ENCODE measurements around the gene NRIP1. TPM values are rescaled to one million over a fixed set of nuclear protein-coding genes. Genes with fewer than 3 reads are reported as not detected.

The NRIP1 gene, protein sequence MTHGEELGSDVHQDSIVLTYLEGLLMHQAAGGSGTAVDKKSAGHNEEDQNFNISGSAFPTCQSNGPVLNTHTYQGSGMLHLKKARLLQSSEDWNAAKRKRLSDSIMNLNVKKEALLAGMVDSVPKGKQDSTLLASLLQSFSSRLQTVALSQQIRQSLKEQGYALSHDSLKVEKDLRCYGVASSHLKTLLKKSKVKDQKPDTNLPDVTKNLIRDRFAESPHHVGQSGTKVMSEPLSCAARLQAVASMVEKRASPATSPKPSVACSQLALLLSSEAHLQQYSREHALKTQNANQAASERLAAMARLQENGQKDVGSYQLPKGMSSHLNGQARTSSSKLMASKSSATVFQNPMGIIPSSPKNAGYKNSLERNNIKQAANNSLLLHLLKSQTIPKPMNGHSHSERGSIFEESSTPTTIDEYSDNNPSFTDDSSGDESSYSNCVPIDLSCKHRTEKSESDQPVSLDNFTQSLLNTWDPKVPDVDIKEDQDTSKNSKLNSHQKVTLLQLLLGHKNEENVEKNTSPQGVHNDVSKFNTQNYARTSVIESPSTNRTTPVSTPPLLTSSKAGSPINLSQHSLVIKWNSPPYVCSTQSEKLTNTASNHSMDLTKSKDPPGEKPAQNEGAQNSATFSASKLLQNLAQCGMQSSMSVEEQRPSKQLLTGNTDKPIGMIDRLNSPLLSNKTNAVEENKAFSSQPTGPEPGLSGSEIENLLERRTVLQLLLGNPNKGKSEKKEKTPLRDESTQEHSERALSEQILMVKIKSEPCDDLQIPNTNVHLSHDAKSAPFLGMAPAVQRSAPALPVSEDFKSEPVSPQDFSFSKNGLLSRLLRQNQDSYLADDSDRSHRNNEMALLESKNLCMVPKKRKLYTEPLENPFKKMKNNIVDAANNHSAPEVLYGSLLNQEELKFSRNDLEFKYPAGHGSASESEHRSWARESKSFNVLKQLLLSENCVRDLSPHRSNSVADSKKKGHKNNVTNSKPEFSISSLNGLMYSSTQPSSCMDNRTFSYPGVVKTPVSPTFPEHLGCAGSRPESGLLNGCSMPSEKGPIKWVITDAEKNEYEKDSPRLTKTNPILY (N-terminal part only)
- 69.4 and 76.0 TPM in 2 replicates for total RNA-seq (2014; rRNA removed; shearing (Covaris generic))

DNA sequence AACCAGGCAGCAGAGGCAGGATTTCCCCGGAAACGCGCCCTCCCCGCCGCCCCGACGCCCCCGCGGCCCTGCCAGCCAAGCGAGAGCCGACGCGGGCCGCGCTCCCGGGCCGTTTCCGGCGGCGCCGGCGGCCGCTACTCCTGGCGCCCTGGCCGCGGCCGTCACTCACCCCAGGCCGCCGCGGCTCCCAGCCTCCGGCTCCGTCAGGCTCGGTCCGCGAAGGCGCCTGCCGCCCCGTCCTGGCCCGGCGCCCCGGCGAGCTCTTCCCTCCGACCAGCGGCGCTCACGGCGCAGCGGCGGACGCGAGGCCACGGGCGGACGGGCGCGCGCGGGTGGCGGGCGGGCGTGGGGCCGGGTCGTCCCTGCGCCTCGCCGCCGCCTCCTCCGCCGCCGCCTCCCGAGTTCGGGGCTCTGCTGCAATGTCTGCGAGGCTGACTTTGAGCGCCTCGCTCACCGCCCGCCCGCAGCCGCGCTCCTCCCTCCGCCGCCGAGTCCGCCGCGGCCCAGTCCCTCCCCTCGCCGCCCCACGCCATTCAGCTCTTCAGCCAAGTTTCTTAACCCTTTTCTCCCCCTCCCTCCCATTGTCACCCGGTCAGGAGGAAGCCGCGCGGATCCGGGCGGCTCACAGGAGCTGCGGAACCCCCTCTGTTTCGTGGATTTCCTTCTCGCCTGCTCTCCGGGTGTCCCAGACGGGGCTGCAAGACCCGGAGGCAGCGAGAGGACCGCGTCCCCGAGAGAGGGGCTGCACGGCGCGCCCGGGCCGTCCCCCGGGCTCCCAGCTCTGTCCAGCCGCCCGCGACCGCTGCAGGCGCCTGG lies at the start of gene NRIP1:
TSS of gene NRIP1 (minus strand) at position 425 of the 816 bp plus-strand sequence. CDS start 96,808 bp downstream, outside the sequence.
- Histone ChIP-seq H3K4me1 (peaks cover 24% of the 10 kb centered on the region; the same call in 1 of the 2 replicates), H3K9me3 (replicated peaks) (no peaks in the 10 kb centered on the region), H3K27me3 (no peaks in the 10 kb centered on the region), H3K4me3 (peak within 1 kb of the TSS; percentile 99), H3K36me3 (no peaks in the 10 kb centered on the region; the same call in 1 of the 2 replicates), H3K27ac (peak within 1 kb of the TSS; percentile 93)
- peak; percentile 93 to 96 for DNase-seq

DNA sequence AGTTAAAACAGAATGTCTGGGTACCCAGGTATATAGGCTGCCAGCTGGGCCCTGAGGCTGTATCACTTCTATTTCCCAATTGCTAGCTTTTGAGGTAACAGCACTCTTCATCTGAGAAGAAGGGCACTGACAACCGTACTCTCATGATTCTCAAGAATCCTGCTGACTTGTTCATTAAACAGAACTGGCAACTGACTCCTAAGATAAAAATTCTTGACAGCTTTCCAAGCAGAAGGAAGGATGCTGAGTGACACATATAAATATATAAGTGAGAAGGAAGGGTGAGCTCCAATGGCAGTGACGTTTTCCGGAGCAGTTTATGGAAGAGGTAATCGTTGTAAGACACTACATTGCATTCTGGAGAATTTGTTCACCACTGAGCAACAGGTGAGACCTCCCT lies 48.1 kb upstream of the NRIP1 start:
- no peaks in the 10 kb centered on the region for H3K4me1 ChIP-seq
- H3K27ac ChIP-seq = no peak overlapping the region
- no peaks in the 10 kb centered on the region for H3K27me3 ChIP-seq
- no peaks in the 10 kb centered on the region for H3K36me3 ChIP-seq
- DNase-seq = no peak
- H3K9me3 ChIP-seq (replicated peaks) = no peaks in the 10 kb centered on the region
- no peak overlapping the region for H3K4me3 ChIP-seq

DNA sequence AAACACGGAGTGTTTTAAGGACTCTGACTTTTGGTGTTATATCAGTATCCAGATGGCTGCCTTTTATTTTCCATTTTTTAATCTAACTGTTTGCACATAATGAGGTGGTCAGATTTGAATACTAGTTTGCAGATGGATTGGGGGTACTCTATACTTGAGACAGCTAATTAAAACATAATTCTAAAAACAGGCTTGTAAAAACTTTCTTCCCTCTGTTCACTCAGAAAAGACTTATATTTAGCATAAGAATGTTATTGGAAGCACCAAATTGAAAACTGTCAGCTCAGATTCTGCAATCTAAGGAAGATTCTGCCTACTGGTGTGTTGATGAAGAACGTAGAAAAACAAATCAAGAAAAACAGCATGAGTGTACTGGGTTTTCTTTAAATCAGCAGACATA lies 44.0 kb upstream of the NRIP1 start:
- Histone ChIP-seq H3K27ac (no peak overlapping the region), H3K4me3 (no peak overlapping the region), H3K4me1 (no peaks in the 10 kb centered on the region), H3K27me3 (no peaks in the 10 kb centered on the region), H3K9me3 (replicated peaks) (no peaks in the 10 kb centered on the region), H3K36me3 (no peaks in the 10 kb centered on the region)
- DNase-seq = no peak

DNA sequence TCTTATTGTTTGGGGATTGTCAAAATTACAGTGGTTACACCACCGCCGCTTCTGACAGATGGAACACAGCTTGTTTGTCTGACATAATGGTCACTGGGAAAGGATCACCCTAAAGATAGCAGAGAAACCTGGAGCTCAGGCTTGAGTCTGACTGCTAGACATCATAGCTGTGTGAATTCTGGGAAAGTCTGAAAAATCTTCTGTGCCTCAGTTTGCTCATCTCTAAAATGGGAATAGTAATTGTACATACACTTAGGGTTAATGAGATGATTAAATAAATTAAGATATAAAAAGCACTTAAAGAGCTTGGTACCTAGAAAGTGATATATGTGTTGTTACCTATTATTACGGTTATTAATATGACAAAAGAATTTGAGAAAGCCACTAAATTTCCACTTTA lies 39.7 kb upstream of the NRIP1 start:
- Histone ChIP-seq H3K27ac (no peak overlapping the region), H3K4me3 (no peak overlapping the region), H3K36me3 (no peaks in the 10 kb centered on the region), H3K27me3 (no peaks in the 10 kb centered on the region), H3K4me1 (no peaks in the 10 kb centered on the region), H3K9me3 (replicated peaks) (no peaks in the 10 kb centered on the region)
- DNase-seq = no peak

DNA sequence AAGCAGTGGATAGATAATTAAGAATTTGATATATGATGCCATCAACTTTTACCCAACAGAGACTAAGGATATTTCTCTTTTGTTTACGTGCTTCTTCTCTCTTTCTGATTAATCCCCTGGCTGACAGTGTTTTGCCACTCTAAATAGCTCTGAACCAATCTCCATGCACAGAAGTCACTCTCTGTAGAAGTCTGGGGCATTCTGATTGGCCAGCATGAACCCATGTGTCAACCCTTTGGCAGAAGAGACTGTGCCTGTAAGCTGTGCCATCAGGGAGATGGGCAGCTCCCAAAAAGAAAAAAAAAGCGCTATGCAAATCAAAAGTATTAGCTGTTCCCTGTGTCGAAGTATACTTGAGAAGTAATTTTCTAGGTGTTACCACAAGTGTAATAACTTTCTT lies 34.1 kb upstream of the NRIP1 start:
- Histone ChIP-seq H3K9me3 (replicated peaks) (no peaks in the 10 kb centered on the region), H3K4me3 (no peak overlapping the region), H3K27me3 (no peaks in the 10 kb centered on the region), H3K4me1 (no peaks in the 10 kb centered on the region), H3K36me3 (no peaks in the 10 kb centered on the region), H3K27ac (no peak overlapping the region)
- DNase-seq = no peak

DNA sequence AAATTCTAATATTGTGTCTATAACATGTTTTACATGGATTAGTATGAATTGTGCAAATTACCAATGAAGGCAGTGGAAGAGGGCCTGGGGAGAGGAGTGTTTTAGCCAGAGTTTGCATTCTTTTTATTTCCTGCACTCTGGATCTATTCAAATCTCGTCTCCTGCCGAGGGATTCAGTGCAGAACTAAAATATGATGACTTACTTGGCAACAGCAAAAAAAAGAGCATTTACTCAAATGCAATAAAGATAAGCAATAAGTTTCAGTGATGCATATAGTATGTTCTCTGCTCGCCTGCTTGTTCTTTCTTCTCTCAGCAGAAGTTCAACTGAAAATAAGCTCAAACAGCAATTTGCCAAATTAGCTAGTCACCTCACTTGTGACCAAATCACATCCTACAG lies 33.4 kb upstream of the NRIP1 start:
- Histone ChIP-seq H3K4me3 (no peak overlapping the region), H3K27ac (no peak overlapping the region), H3K27me3 (no peaks in the 10 kb centered on the region), H3K9me3 (replicated peaks) (no peaks in the 10 kb centered on the region), H3K4me1 (no peaks in the 10 kb centered on the region), H3K36me3 (no peaks in the 10 kb centered on the region)
- no peak for DNase-seq

DNA sequence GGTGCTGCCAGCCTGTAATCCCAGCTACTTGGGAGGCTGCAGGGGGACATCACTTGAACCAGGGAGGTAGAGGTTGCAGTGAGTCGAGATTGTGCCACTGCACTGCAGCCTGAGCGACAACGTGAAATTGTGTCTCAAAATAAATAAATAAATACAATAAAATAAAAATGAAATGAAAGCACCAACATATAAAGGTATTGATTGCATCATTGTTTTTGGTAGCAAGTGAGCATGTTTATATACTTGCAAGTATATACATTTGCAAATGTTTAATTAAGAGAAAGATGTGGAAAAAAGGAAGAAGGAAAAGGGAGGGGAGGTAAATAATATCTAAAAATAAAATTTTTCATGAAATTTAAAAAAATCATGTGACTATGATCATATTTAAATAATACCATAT lies 32.8 kb upstream of the NRIP1 start:
- Histone ChIP-seq H3K9me3 (replicated peaks) (no peaks in the 10 kb centered on the region), H3K27ac (no peak overlapping the region), H3K4me1 (no peaks in the 10 kb centered on the region), H3K4me3 (no peak overlapping the region), H3K36me3 (no peaks in the 10 kb centered on the region), H3K27me3 (no peaks in the 10 kb centered on the region)
- no peak for DNase-seq

DNA sequence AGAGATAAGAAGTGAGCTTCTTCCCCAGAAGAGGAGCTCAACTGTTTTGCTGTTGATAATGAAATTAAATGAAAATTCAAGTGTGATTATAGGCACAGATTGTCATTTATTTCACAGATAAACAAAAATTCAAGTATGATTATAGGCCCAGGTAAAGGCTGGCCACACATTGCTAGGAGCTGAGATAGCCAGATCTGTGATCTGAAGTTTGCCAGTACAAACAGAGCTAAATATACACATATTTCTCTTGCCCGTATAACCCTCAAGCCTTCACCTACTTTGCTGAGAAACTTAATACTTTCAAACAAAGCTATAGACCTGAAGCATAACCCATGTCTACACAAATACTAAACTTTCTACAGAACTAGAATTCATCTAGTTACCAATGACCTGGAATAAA lies 31.3 kb upstream of the NRIP1 start:
- Histone ChIP-seq H3K27ac (no peak overlapping the region), H3K27me3 (no peaks in the 10 kb centered on the region), H3K36me3 (no peaks in the 10 kb centered on the region), H3K4me1 (no peaks in the 10 kb centered on the region), H3K4me3 (no peak overlapping the region), H3K9me3 (replicated peaks) (no peaks in the 10 kb centered on the region)
- DNase-seq = no peak

DNA sequence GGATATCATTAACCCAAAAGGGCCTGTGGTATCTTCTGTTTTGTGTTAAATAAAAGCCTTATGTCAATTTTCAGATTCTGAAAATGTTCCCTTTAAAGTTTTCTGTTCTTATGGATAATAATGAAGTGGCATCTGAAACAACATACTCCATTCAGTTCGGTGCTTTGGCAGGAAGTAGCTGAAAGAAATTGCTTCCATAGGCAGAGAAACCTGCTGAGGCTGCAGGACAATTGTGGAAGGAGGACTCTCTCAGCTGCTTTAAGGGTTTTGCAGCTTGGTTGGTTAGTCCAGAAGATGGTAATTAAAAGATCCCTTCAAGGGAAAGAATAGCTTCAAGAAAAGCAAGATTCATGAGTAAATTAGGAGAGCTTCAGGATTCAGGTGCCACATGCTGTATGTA lies 30.5 kb upstream of the NRIP1 start:
- Histone ChIP-seq H3K4me1 (no peaks in the 10 kb centered on the region), H3K27ac (no peak overlapping the region), H3K27me3 (no peaks in the 10 kb centered on the region), H3K36me3 (no peaks in the 10 kb centered on the region), H3K9me3 (replicated peaks) (no peaks in the 10 kb centered on the region), H3K4me3 (no peak overlapping the region)
- no peak for DNase-seq

DNA sequence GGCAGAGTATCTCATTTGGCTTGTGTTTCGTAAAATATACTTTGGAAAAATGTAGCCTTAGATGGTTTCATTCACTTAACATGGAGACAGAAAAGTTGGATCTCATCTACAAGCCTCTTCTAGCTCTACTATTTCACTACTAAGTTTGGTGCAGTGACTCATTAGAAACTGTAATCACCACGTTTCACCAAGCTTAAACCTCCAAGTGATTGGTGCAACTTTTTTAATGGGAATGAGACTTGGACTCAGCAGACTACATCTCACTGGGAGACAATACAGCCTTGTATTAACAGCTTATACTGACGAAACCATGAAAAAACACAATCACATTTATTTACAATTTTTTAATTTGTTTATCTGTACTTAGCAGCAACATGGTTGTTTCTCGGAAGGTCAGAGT lies 29.9 kb upstream of the NRIP1 start:
- DNase-seq = no peak
- Histone ChIP-seq H3K27me3 (no peaks in the 10 kb centered on the region), H3K27ac (no peak overlapping the region), H3K4me3 (no peak overlapping the region), H3K36me3 (no peaks in the 10 kb centered on the region), H3K9me3 (replicated peaks) (no peaks in the 10 kb centered on the region), H3K4me1 (no peaks in the 10 kb centered on the region)

DNA sequence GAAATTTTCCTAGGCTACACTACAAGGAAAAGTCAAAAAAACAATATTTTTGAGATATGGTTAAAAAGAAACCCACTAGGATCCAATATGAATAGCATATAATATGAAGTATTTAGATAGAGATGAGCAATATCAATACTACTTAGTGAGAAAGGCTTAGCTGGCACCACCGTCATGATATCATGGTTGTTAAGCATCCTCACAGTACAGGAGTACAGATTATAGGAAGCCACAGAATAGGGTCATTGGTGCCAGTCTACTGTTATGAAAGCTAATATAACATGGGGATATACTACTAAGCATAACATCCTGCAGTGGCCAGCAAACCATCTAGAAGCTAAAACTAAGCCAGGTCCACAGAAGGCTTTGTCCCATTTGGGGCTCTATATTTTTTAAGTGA lies 28.4 kb upstream of the NRIP1 start:
- no peaks in the 10 kb centered on the region for H3K4me1 ChIP-seq
- DNase-seq = no peak
- no peaks in the 10 kb centered on the region for H3K36me3 ChIP-seq
- H3K4me3 ChIP-seq = no peak overlapping the region
- no peak overlapping the region for H3K27ac ChIP-seq
- no peaks in the 10 kb centered on the region for H3K27me3 ChIP-seq
- no peaks in the 10 kb centered on the region for H3K9me3 ChIP-seq (replicated peaks)

DNA sequence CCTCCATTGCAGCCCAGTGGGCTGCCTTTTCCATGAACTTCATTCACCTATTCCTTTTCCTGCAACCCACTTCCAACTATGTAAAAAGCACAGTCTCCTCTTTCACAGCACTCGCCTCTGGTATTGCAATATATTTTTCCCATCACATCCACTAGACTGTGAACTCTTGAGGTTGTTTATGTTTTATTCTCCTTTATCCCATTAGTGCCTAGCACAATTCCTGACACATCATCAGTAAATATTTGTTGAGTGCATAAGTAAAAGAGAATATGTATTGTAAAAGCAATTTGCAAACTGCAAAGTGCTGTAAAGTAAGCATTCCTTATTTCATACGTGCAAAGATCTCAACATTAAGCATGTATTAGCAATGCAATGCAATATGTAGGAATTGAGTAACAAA lies 27.9 kb upstream of the NRIP1 start:
- Histone ChIP-seq H3K9me3 (replicated peaks) (no peaks in the 10 kb centered on the region), H3K4me3 (no peak overlapping the region), H3K4me1 (no peaks in the 10 kb centered on the region), H3K27ac (no peak overlapping the region), H3K27me3 (no peaks in the 10 kb centered on the region), H3K36me3 (no peaks in the 10 kb centered on the region)
- DNase-seq = no peak

DNA sequence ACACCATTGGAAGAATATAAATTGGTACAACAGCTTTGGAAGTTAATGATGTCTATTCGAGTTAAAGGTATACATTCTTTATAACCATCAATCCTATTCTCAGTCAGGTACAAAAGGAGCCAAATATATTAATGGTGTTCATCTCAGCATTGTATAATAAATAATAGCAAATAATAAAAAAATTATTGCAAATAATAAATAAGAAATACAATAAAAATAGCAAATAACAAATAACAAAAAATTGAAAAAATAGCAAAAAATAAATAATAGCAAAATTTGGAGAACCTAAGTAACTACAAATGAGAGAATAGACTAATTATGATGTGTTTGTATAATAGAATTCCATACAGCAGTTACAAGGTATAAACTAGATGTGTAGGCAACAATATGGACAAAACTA lies 25.6 kb upstream of the NRIP1 start:
- Histone ChIP-seq H3K9me3 (replicated peaks) (no peaks in the 10 kb centered on the region), H3K4me3 (no peak overlapping the region), H3K4me1 (no peaks in the 10 kb centered on the region), H3K27ac (no peak overlapping the region), H3K36me3 (no peaks in the 10 kb centered on the region), H3K27me3 (no peaks in the 10 kb centered on the region)
- no peak for DNase-seq

DNA sequence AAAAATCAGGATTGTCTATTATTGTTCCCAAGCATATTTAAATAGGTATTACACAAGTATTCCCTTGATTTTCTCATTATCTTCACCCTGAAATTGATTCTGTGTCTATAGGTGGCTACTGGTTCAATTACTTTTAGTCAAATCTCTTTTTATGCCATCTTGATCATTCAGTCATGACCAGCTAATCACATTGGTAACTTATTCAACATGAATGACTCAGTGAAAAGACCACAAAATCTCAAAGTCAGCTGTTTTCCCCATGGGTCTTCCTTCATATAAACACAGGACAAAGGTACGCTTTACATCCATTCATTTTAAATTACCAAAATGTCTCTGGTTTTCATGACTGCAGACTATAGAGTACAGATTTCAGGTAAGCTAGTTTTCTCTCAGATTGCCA lies 23.7 kb upstream of the NRIP1 start:
- DNase-seq = no peak
- peaks cover 13% of the 10 kb centered on the region; the same call in 1 of the 2 replicates for H3K4me1 ChIP-seq
- no peak overlapping the region for H3K4me3 ChIP-seq
- no peak overlapping the region for H3K27ac ChIP-seq
- no peaks in the 10 kb centered on the region for H3K27me3 ChIP-seq
- no peaks in the 10 kb centered on the region for H3K9me3 ChIP-seq (replicated peaks)
- H3K36me3 ChIP-seq = no peaks in the 10 kb centered on the region

Measured in SJCRH30 (cell line).